GM19438 (cell line): ENCODE measurements around the gene RESP18.
"Not testable (repeated sequence)": the region's sequence is repeated elsewhere in the genome, so short reads cannot be mapped to it uniquely, and the experiment has no call there.

Experiments used
- ATAC-seq: cut with Tn5 transposase; IDR thresholded peaks from one replicate; pipeline ENCODE4 v1.9.1; 2021; ENCODE audit warnings: low read depth; ENCODE audit not compliant: unreplicated experiment

Gene RESP18

GRCh38 chr2:219325657-219326315 is 6.8 kb downstream of the RESP18 start:
- no peak for ATAC-seq

- ATAC-seq: no peak
Observed at GRCh38 chr2:219325136-219325535, 7.4 kb downstream of the RESP18 start.

- ATAC-seq: no peak
Observed at GRCh38 chr2:219323434-219323833, 9.1 kb downstream of the RESP18 start.

GRCh38 chr2:219314804-219315468 is 17.6 kb downstream of the RESP18 start:
- no peak for ATAC-seq

GRCh38 chr2:219312683-219313263 is 19.8 kb downstream of the RESP18 start:
- not testable (repeated sequence) for ATAC-seq

- ATAC-seq: no peak
Observed at GRCh38 chr2:219309278-219309677, 23.3 kb downstream of the RESP18 start, which contains the start of gene PTPRN. Gene PTPRN (minus strand): TSS chr2:219309401. CDS start chr2:219309332, 69 bp downstream.

- ATAC-seq: no peak
Observed at GRCh38 chr2:219308142-219309101, 24.1 kb downstream of the RESP18 start.

GRCh38 chr2:219306047-219306446 is 26.5 kb downstream of the RESP18 start:
- no peak for ATAC-seq

- no peak for ATAC-seq
Observed at GRCh38 chr2:219304223-219304622, 28.3 kb downstream of the RESP18 start.

GRCh38 chr2:219302412-219302968 is 30.1 kb downstream of the RESP18 start:
- ATAC-seq: no peak

GRCh38 chr2:219300022-219300421 is 32.5 kb downstream of the RESP18 start:
- no peak for ATAC-seq

- no peak for ATAC-seq
Observed at GRCh38 chr2:219299372-219299760, 33.2 kb downstream of the RESP18 start.

GRCh38 chr2:219298759-219299371 is 33.7 kb downstream of the RESP18 start:
- ATAC-seq: no peak

- no peak for ATAC-seq
Observed at GRCh38 chr2:219297766-219298456, 34.6 kb downstream of the RESP18 start.

GRCh38 chr2:219296631-219297391 is 35.7 kb downstream of the RESP18 start:
- ATAC-seq: no peak

GRCh38 chr2:219296142-219296541 is 36.4 kb downstream of the RESP18 start:
- ATAC-seq: no peak

- ATAC-seq: peak; percentile 88
Observed at GRCh38 chr2:219294356-219295351, 37.9 kb downstream of the RESP18 start.
